Type B pancreatic cell (in vitro differentiated cells): ENCODE data around the gene TPBGL. TPM values are rescaled to one million over a fixed set of nuclear protein-coding genes. Genes with fewer than 3 reads are reported as not detected.

Experiments used
- DNase-seq: peaks from one replicate; pipeline ENCODE4 v3.0.0; 2021; ENCODE audit warnings: mixed read lengths; ENCODE audit not compliant: unreplicated experiment; ENCODE audit errors: extremely low spot score
- H3K27ac Mint-ChIP-seq: 2 replicates; pipeline ENCODE4 v1.8.0; 2021; ENCODE audit warnings: mild to moderate bottlenecking, mixed read lengths
- H3K27me3 Mint-ChIP-seq: 2 replicates; pipeline ENCODE4 v1.8.0; 2021; ENCODE audit warnings: mixed read lengths
- H3K36me3 Mint-ChIP-seq: 2 replicates; pipeline ENCODE4 v1.8.0; 2021; ENCODE audit warnings: mixed read lengths
- H3K4me1 Mint-ChIP-seq: one replicate; pipeline ENCODE4 v1.8.0; 2021; ENCODE audit warnings: mixed read lengths; ENCODE audit not compliant: unreplicated experiment
- H3K4me3 Mint-ChIP-seq: 2 replicates; pipeline ENCODE4 v1.8.0; 2021; ENCODE audit warnings: mild to moderate bottlenecking, mixed read lengths
- H3K9me3 Mint-ChIP-seq: 2 replicates; pipeline ENCODE4 v1.8.0; 2021; ENCODE audit warnings: mixed read lengths
- CTCF ChIP-seq: fragments of 200-600 bp; sonication (generic); conservative IDR thresholded peaks from 2 replicates; pipeline ENCODE4 v1.5.0; 2021; ENCODE audit warnings: antibody characterized with exemption, mild to moderate bottlenecking
- total RNA-seq: library from RNA; stranded (reverse); gene quantifications from 2 replicates; pipeline ENCODE4 v1.2.1, GENCODE V29; 2021; ENCODE audit warnings: low replicate concordance

TPBGL gene
- total RNA-seq, 1 donor from 2014 or later, result 0.56 TPM

GRCh38 chr11:75275581-75275980, 35.0 kb downstream of the TPBGL start:
- Mint-ChIP-seq H3K9me3 (no peaks in the 10 kb centered on the region), H3K4me1 (peaks cover 7% of the 10 kb centered on the region), H3K36me3 (peaks cover 4% of the 10 kb centered on the region), H3K27me3 (no peaks in the 10 kb centered on the region), H3K4me3 (no peak overlapping the region), H3K27ac (no peak overlapping the region)
- peak; percentile 42 for DNase-seq
- TF ChIP-seq CTCF, result no peak

- no peaks in the 10 kb centered on the region for H3K9me3 Mint-ChIP-seq
- peaks cover 4% of the 10 kb centered on the region for H3K36me3 Mint-ChIP-seq
- H3K27me3 Mint-ChIP-seq, result no peaks in the 10 kb centered on the region
- TF ChIP-seq CTCF, result no peak
- H3K27ac Mint-ChIP-seq, result no peak overlapping the region
- H3K4me1 Mint-ChIP-seq, result peaks cover 12% of the 10 kb centered on the region
- DNase-seq, result no peak
- no peak overlapping the region for H3K4me3 Mint-ChIP-seq
Measured at GRCh38 chr11:75276186-75276585, 35.6 kb downstream of the TPBGL start.

DNA sequence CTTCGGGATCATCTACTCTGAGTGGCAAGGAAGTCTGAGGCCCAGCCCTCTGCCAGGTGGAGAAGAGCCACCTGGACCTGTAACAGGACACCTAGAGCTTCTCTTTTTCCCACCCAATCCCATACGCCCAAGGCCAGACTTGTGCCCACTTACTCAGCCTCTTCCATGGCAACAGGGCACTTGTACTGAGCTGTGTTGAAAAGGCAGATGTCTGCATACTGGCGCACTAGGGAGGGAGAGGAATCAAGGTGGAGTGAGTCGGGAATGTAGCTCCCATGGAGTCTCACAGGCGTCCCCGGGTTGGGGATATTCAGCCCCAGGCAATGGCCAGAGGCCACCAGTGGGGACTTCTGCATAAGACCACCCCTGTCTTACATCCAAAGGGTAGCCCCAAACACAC, 36.1 kb downstream of the TPBGL start:
- no peak overlapping the region for H3K27ac Mint-ChIP-seq
- no peak overlapping the region for H3K4me3 Mint-ChIP-seq
- no peaks in the 10 kb centered on the region for H3K27me3 Mint-ChIP-seq
- H3K36me3 Mint-ChIP-seq, result peaks cover 4% of the 10 kb centered on the region
- H3K9me3 Mint-ChIP-seq, result no peaks in the 10 kb centered on the region
- DNase-seq, result peak; percentile 27
- H3K4me1 Mint-ChIP-seq, result peaks cover 12% of the 10 kb centered on the region
- no peak for TF ChIP-seq CTCF

DNA sequence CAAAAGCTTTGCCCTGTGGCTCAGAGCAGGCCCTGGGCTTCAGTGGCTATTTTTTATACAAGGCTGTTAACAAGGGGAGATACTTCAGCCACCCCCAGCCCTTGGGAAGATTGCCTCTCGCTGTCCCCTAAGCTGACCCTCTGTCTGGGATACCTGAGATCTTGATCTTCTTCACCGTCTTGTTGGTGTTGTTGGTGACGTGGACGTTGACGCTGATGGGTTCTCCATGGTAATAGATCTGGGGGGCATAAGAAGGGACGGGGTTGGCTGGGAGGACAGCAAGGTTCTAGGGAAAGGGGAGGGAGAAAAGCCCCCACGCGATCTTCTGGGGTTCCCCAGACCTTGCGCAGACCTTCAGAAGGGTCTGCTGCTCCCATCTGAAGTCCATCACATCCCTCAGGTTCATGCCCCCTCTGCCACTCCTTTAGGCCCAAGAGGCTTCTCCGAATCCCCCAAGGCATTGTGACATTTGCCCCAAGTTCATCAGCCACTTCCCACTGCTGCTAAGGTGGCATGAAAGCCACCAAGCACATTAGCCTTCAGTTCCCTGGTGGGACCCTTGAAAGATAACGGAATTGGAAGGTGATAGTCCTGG, 36.7 kb downstream of the TPBGL start:
- Mint-ChIP-seq H3K27me3 (no peaks in the 10 kb centered on the region), H3K4me1 (peaks cover 12% of the 10 kb centered on the region), H3K36me3 (peaks cover 4% of the 10 kb centered on the region), H3K27ac (no peak overlapping the region), H3K9me3 (no peaks in the 10 kb centered on the region), H3K4me3 (no peak overlapping the region)
- TF ChIP-seq CTCF, result no peak
- DNase-seq, result peak; percentile 49

DNA sequence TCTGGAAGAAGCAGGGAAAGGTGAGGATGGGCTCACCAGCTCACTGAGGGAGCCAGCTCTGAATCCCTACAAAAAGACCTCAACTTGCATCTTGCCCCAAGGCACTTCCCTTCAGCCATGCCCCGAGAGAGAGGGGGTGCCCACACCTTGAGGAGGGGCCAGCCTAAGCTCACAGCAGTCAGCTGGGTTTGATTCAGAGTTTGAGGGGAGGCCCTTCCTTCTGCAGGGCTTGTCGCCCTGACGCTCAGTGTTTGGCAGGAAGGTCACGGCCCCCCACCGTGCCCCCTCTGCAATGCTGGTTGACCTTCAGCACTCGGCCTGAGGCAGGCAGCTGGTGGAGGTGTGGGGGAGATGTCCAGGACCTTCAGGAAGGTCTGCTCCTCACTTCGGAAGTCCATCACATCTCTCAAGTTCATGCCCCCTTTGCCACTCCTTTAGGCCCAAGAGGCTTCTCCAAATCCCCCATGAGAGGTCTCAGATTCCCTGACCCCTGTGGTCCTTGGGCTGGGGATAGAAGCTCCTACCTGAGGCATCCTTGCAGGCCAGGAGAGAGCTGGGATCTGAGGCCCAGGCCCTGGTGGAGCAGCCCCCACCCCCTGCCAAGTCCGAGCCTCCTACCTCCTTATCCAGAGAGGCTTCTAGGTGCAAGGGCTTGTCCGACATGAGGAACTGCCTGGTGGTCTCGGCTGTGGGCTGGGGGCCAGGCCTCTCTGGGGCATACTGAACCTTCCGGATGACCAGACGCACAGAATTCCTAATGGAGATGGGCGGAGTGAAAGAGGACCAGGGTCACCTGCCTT, 37.6 kb downstream of the TPBGL start:
- peaks cover 12% of the 10 kb centered on the region for H3K4me1 Mint-ChIP-seq
- H3K27me3 Mint-ChIP-seq, result no peaks in the 10 kb centered on the region
- H3K9me3 Mint-ChIP-seq, result no peaks in the 10 kb centered on the region
- H3K27ac Mint-ChIP-seq, result no peak overlapping the region
- H3K4me3 Mint-ChIP-seq, result no peak overlapping the region
- TF ChIP-seq CTCF, result no peak
- H3K36me3 Mint-ChIP-seq, result peaks cover 4% of the 10 kb centered on the region
- DNase-seq, result no peak
